Activated CD8-positive, alpha-beta memory T cell treated with anti-CD3 and anti-CD28 coated beads for 48 hours (primary cell): ENCODE data around the gene ACAP2.
"Not testable (repeated sequence)": the region's sequence is repeated elsewhere in the genome, so short reads cannot be mapped to it uniquely, and the experiment has no call there.

ENCODE experiments used
- DNase-seq, 3 experiments: peaks; one replicate each; pipeline ENCODE4 v3.0.0-alpha.2; 2020; ENCODE audit warnings: low read depth in 2 of 3, low spot score in 2 of 3

ACAP2 gene

GRCh38 chr3:195249057-195249770, 193.6 kb downstream of the ACAP2 start:
- DNase-seq = no peak

- DNase-seq = no peak
Observed at GRCh38 chr3:195248281-195248680, 194.5 kb downstream of the ACAP2 start.

- no peak for DNase-seq
Observed at GRCh38 chr3:195247863-195248189, 195.0 kb downstream of the ACAP2 start.

- DNase-seq = no peak
Observed at GRCh38 chr3:195247086-195247862, 195.5 kb downstream of the ACAP2 start.

- DNase-seq = no peak
Observed at GRCh38 chr3:195246581-195246995, 196.2 kb downstream of the ACAP2 start.

GRCh38 chr3:195245531-195245951, 197.3 kb downstream of the ACAP2 start:
- no peak for DNase-seq

GRCh38 chr3:195241592-195242355, 201.0 kb downstream of the ACAP2 start:
- no peak for DNase-seq

- no peak for DNase-seq
Observed at GRCh38 chr3:195240939-195241338, 201.9 kb downstream of the ACAP2 start.

- no peak for DNase-seq
Observed at GRCh38 chr3:195240171-195240701, 202.6 kb downstream of the ACAP2 start.

- DNase-seq = no peak
Observed at GRCh38 chr3:195239121-195239520, 203.7 kb downstream of the ACAP2 start.

- DNase-seq = no peak
Observed at GRCh38 chr3:195238586-195239118, 204.2 kb downstream of the ACAP2 start.

GRCh38 chr3:195238081-195238571, 204.7 kb downstream of the ACAP2 start:
- DNase-seq = no peak

- no peak for DNase-seq
Observed at GRCh38 chr3:195236801-195237570, 205.8 kb downstream of the ACAP2 start.

GRCh38 chr3:195236076-195236798, 206.6 kb downstream of the ACAP2 start:
- DNase-seq = no peak

- DNase-seq = no peak
Observed at GRCh38 chr3:195230244-195230643, 212.6 kb downstream of the ACAP2 start.

GRCh38 chr3:195228886-195229285, 213.9 kb downstream of the ACAP2 start:
- DNase-seq = not testable (repeated sequence)

GRCh38 chr3:195227871-195228270, 214.9 kb downstream of the ACAP2 start:
- DNase-seq = no peak

- no peak for DNase-seq
Observed at GRCh38 chr3:195226900-195227447, 215.8 kb downstream of the ACAP2 start.

- no peak for DNase-seq
Observed at GRCh38 chr3:195226445-195226844, 216.4 kb downstream of the ACAP2 start.
